SK-MEL-5 (cell line): Measurements from ENCODE around the gene RNF220. TPM values are rescaled to one million over a fixed set of nuclear protein-coding genes. Genes with fewer than 3 reads are reported as not detected.
"Not testable (repeated sequence)": the region's sequence is repeated elsewhere in the genome, so short reads cannot be mapped to it uniquely, and the experiment has no call there.

Experiments
- DNase-seq: peaks from one replicate; pipeline ENCODE4 v3.0.0-alpha.2; 2016; ENCODE audit warnings: low read depth, low spot score
- in situ Hi-C: cut with HindIII; loops from 2 replicates; pipeline ENCODE4 v1.10.0; 2016; ENCODE audit warnings: low sequenced_read_pairs, high pct_unique_total_duplicates, low pct_unique_long_range_greater_than_20kb
- total RNA-seq: library from RNA; depleted of rRNA; stranded (reverse); fragments of >200 nt; shearing (Covaris generic); gene quantifications from 2 replicates; pipeline ENCODE4 v1.2.3, GENCODE V29; 2014

Gene RNF220
- total RNA-seq, 1 experiment from 2014 or later = 68.8 TPM

DNA sequence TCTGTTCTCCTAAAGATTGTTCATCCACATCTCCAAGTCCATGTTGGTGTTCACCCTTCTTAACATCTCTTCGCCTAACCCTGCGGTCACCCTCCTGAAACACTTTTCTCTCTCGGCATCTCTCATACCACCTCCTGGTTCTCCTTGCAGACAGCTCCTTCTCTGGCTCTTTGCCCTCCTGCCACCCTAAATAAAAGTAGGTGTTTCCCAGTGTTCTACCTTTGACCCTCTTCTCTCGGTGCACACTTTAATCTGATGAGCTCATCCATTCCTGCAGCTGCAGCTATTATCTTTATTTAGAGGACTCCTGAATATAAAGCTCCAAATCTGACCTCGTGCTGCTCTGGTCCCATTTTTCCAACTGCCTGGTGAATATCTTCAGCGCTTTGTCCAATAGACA lies 142.3 kb downstream of the RNF220 start:
- in situ Hi-C loops = no loop called here
- DNase-seq = no peak

DNA sequence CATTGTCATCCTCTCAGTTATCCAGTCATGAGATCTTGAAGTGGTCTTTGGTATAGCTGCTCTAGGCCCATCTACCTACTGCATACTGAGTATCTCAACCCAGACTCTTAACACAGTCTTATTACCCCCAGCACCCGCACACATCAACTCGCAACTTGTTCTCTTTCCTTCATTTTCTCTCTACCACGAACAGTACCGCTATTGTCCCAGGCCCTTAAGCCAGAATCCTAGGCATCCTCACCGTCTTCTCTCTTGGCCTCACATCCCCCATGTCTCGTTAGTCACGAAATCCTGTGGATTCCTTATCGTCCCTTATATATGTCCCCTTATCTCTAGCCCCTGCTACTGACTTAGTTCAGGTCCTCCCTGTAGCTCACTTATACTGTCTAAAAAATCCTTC lies 142.8 kb downstream of the RNF220 start:
- in situ Hi-C loops = no loop called here

DNA sequence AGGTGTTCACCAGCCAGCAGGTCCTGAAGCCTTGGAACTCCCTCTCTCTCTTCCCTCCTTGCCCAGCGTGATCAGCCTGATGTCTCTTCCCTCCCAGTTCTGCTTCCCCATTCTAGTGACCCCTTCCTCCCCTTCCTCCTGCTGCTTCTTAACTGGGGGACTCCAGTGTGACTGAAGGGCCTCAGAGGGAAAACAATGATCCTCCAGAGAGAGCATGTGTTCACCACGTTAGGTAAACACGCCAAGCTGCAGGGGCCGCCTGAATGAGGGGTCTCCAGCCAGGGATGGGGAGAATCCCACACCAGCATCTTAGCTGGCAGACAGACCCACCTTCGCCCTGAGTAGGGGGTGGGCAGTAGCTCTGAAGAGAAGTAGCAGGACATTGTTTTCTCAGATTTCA lies 144.5 kb downstream of the RNF220 start:
- no peak for DNase-seq
- in situ Hi-C loops = no loop called here

More for the DNA sequence above, 142.8 kb downstream of the RNF220 start:
- DNase-seq = no peak

DNA sequence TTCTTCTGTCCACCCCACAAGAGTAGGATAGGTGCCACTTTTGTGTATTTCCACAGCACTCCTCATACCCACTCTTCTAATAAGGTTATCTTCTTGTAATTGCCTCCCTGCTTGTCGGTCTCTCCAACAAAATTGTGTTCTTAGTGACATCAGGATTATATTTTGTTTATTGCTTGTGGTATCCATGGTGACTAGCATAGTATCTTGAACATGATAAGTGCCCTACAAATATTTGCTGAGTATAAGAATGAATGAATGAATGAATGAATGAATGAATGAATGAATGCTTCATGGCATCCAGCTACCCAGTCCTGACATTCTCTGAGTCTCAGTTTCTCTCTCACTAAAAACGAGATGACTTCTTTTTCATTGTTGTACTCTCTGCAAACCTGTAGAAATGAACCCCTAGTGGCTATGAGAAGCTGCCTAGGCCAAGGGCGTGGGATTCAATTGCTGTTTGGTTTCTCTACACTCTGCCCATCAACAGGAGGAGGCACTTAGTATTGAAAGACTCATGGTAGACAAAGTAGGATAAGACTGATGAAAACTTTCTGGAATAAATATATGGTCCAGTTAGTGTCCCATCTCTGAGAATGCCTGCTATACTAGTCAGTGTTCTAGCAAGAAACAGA lies 148.2 kb downstream of the RNF220 start:
- in situ Hi-C loops = no loop called here
- no peak for DNase-seq

DNA sequence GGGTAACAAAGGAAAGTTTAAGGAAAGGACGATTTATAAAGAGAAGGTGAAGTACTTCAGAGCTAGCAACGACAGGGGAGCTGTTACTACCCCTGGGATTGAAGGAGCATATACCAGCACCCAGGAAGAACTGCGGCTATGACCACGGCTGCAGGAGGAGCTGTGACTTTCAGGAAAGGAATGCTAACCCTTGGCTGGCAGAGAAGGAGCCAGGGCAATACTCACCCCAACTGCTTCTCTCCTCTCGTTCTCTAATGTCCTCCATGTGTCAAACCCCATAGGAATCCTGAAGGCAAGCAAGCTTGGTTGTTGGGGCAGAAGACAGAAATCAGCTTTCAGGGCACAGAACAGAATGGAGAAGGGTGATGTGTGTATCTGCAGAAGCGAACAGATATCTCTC lies 148.7 kb downstream of the RNF220 start:
- no peak for DNase-seq
- in situ Hi-C loops = no loop called here

DNA sequence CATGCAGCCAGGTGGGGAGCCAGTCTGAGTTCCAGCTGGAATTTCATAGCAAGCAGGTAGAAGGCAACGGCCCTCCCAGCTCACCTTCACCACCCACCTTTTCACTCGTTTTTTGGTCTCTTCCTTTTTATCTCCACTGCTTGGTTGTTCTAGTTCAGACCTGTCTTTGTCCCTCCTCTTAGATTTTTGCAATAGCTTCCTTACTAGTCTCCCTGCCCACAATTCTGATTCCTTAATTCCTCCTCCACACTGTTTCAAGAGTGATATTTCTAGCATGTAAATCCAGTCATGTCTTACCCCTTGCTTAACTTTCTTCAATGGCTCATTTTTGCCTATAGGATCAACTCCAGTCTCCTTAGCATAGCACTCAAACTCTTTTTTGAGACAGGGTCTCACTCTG lies 149.7 kb downstream of the RNF220 start:
- no peak for DNase-seq
- in situ Hi-C loops = no loop called here

DNA sequence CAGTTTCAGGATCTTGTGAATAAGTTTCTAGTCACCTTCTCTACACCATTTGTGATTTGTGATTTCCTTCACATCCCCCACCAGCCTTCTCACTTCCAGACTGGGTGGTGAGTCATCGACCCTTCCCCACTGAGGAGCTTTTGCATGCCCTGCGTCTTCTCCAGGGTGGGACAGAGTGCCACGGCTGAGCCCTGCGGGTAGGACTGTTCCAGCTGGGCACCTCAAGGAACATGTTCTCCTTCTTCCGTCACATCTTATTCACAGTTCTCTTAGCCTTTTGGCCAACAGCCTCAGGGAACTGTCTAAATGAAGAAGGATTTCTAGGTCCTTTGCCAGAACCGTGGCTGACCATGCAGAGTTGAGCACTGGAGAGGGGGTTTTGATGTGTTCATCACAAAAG lies 152.7 kb downstream of the RNF220 start:
- in situ Hi-C loops = no loop called here
- no peak for DNase-seq

DNA sequence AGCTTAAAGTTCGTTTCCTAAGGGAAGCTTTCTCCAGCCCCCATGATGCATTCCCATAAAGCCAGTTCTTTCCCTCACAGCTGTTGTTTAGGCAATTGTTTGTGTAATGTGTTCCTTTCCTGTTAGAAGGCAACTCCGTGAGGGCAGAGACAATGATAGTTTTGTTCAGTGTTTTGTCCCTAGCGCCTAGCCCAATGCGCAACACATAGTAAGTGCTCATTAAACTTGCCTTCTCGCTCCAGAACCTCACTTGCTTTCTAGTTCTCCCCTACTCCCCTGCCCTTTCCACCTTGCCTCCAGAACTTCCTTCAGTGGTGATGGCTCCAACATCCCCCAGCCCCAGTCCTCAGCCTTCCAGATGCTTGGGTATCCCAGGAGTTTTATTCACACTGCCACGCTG lies 153.8 kb downstream of the RNF220 start:
- in situ Hi-C loops = no loop called here
- no peak for DNase-seq

DNA sequence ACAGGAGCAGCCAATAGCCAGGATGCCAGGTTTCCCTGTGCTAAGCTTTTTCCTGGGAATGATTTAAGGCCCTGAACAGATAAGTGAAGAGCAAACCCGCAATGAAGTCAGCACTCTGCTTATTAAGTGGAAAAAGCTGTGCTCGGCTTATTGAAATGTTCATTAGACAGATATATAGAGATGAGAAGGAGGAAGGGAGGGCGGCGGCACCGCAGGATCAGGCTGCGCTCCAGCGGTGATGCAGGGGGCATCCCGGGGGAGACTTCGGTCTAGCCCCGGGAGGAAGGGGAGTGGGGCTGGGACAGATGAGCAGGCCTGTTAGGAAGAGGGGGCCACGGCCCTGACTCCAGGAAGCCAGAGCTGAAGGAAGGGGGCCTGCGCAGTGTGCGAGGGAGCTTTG lies 154.3 kb downstream of the RNF220 start:
- in situ Hi-C loops = no loop called here

DNA sequence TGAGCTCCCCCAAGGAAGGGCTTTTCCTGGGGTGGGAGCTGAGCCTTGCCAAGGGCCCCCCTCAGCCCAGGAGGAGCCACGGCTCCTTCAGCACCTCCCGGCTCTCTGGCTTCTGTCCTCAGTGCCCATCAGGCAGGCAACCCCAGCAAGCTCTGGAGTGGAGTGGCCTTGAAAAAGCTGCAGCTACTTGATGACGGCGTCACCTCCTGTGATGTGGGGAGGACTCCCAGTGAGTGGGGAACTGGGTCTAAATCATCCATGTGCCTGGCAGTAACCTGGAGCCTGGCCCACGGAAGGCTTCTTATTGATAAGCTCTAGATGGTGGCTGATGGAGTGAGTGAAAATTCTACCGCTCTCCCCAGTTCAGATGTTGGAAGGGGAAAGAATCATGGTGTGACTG lies 154.9 kb downstream of the RNF220 start:
- no peak for DNase-seq
- in situ Hi-C loops = no loop called here

More for the DNA sequence above, 154.3 kb downstream of the RNF220 start:
- DNase-seq = no peak

DNA sequence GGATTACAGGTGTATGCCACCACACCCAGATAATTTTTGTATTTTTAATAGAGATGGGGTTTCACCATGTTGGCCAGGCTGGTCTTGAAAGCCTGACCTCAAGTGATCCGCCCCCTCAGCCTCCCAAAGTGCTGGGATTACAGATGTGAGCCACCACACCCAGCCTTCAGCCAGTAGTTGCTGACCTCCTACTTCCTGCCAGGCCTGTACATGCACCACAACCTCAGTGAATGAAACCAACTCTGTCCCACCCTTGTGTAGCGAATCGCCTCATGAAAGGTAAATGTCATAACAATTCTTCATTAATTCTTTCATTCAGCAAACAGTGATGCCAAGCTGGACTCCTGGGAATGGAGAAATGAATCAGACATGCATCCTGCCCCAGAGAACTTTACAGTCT lies 155.6 kb downstream of the RNF220 start:
- not testable (repeated sequence) for DNase-seq

DNA sequence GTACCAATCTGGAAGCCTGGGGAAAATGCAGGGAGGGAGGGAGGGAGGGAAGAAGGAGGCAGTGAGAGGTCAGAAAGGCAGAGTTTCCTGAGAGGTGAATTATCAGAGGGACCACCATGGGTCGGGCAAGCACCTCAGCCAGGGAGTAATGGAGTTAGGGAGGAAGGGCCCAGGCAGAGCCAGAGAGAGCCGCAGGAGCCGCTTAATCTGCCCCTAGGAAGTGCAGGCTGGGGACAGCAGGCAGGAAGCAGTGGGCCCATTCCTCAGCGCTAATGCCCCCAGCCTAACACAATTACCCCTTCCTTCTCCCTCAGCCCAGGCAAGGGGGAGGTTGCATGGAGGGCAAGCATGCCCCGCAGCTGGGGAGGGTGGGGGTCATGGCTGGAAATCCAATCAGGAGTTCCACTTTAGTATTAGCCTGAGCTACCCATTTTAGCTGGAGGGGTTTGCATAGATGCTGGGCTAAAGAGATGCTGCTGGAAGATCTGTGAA lies 160.2 kb downstream of the RNF220 start:
- no peak for DNase-seq
- in situ Hi-C loops = no loop called here

More for the DNA sequence above, 155.6 kb downstream of the RNF220 start:
- in situ Hi-C loops = not testable (repeated sequence)

DNA sequence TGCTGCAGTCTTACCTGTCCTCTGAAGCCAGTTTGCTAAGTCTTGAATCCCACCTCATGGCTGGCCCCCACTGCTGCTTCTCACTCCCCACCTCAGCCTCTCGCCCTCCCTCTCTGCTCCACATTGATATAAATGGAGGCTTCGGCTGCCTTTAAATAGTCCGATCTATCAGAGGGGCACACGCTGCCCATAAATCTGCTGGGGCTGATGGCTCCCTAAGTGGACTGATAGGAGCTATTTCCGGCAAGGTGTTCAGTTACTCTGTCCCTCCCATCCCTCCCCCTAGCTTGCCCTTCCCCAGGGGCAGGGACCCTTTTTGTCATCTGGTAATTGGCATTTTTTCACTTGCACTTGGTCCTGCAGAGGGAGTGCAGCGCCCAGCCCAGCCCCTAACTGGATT lies 160.8 kb downstream of the RNF220 start:
- no peak for DNase-seq
- in situ Hi-C loops = no loop called here

DNA sequence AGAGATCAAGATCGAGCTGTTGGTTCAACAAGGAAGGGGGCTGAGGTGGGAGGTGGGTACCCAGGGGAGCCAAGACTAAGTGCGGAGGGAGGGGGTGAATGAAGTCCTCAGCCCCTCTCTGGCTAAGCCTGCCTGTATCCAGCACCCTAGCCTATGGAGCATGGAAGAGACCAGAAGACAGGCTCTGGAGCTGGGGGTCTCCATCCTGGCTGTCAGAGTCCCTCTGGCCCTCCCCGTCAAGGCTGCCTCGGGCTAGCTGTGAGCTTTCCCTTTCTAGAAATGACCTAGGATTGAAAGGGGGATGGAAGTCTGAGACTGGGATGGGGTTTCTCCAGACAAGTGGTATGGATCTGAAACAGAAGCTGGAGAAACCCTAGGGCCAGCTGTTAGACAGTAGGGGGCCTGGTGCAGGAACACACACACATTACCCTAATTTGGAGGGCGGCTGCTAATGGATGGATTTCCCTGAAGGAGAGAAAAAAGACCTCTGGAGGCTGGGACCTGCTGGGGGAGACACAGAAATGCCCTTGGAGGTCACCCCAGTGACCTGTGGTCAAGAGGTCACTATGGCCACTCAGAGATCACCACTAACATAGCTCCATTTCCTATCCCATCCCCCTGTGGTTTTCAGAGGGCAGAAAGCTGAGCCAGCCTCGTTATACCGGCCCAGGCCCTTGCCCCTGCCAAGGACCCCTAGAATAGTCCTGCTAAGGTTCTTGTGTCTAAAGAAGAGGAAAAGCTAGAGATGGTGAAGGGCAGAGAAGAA lies 161.4 kb downstream of the RNF220 start:
- DNase-seq = no peak
- in situ Hi-C loops = no loop called here

DNA sequence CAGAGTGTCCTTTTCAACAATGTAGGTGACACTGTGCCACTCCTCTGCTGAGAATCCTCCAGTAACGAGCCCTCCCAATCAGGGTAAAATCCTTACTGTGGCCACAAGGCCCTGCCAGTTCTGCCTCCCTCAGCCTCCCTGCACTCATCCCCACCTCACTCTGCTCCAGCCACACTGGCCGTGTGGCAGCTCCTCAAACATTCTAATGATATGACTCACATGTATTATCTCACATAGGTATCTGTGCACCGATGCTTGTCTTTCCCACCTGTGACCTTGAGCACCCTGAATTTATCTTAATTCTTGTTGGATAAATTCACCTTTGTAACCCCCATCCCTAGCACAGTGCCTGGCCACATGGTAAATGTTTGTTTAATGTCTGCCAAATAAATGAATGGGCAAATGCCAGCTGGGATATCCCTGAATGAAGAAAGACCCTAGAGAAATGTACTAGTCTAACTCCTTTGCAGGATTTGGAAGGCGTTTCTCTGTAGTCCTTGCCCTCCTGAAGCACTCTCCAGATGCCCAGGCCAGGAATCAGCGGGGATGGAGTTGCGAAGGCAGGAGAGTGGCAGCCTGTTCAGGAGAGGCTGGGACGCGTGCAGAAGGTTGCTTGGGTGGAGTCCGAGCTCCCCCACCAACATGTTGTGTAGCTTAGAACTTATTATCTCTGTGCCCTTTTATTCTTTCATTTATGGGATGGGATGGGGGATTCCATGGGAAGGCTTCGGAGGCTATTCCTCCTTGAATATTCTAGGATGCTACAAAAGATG lies 163.3 kb downstream of the RNF220 start:
- no peak for DNase-seq
- in situ Hi-C loops = no loop called here

DNA sequence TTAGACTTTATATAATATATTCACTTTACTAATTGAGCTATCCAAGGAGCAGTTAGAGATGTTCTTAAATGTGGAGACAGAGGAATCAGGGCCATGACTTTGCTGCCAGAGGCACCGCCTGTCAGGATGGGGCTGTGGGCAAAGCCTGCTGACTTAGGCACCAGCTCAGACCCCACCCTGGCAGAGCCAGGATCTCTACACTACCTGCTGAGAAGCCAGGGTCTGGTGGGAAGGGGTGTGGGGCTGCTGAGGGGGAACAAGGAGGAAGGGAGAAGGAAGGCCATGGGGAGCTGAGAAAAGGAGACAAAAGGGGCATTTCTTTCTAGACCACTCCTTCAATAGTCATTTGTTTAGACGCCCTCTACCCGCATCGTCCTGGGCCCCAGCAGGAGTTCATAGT lies 164.4 kb downstream of the RNF220 start:
- in situ Hi-C loops = no loop called here

DNA sequence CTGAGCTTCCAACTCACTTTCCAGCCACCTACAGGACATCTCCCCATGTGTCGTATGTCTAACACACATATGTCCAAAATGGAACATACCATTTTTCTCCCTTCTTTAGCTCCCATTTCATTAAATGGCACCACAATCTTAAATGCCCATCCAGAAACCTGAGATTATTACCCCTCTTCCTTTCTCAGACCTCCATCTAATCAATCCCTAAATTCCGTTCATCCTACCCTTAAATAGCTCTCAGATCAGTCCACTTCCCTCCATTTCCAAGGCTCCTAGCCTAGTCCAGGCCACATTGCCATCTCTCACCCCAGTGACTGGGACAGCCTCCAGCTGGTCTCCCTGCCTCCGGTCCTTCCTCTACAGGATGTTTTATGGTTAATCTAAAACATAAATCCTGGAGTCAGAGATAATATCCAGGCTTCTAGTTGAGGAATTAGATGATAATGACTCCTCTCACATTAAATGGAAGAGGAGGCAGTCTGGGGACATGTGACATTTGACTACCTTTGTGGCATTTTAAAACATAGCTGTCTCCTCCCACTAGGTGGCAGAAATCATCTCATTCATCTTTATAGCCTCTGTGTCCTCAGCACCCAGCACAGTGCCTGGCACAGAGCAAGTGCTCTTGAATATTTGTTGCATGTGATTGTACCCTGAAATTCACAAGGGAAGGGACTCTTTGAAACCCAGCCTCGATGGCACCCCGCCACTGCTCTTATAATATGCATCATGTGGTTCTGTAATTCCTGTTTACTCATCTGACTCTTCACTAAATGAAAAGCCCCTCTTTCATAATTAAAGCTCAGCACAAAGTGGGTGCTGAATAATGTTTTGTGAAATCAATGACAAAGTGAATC lies 166.9 kb downstream of the RNF220 start:
- in situ Hi-C loops = no loop called here
- DNase-seq = peak; percentile 37

More for the DNA sequence above, 164.4 kb downstream of the RNF220 start:
- DNase-seq = no peak

DNA sequence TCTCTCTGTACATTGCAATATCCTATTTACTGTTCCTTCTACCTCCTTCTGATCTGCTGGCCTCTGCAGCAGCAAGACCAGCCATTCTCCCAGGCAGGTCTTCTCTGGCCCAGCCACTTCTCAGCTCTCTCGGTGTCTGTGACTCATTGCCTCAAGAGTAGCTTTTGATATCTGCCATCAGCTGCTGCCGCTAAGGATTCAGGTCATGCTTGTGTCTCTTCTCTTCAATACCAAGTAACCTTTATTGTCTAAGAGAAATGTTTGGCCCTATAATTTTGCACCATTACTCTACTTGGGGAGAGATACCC lies 167.5 kb downstream of the RNF220 start:
- in situ Hi-C loops = no loop called here
- DNase-seq = no peak
